Mesothelial cell of epicardium (in vitro differentiated cells): Measurements from ENCODE around the gene RGS18. TPM values are rescaled to one million over a fixed set of nuclear protein-coding genes. Genes with fewer than 3 reads are reported as not detected.
"Not testable (repeated sequence)": the region's sequence is repeated elsewhere in the genome, so short reads cannot be mapped to it uniquely, and the experiment has no call there.

Source experiments
- DNase-seq, 2 experiments: peaks; one replicate each; pipeline ENCODE4 v3.0.0; 2021; ENCODE audit warnings: low spot score in 2 of 2; ENCODE audit not compliant: unreplicated experiment in 2 of 2
- H3K27ac Mint-ChIP-seq: 2 replicates; pipeline ENCODE4 v1.8.0; 2021; ENCODE audit warnings: mixed read lengths
- H3K27me3 Mint-ChIP-seq: 2 replicates; pipeline ENCODE4 v1.8.0; 2021; ENCODE audit warnings: low read depth, mixed read lengths
- H3K36me3 Mint-ChIP-seq: 2 replicates; pipeline ENCODE4 v1.8.0; 2021; ENCODE audit warnings: mixed read lengths
- H3K4me1 Mint-ChIP-seq: 2 replicates; pipeline ENCODE4 v1.8.0; 2021; ENCODE audit warnings: mixed read lengths
- H3K4me3 Mint-ChIP-seq: 2 replicates; pipeline ENCODE4 v1.8.0; 2021; ENCODE audit warnings: mild to moderate bottlenecking, moderate library complexity, mixed read lengths
- H3K9me3 Mint-ChIP-seq: 2 replicates; pipeline ENCODE4 v1.8.0; 2021; ENCODE audit warnings: mixed read lengths
- total RNA-seq: library from RNA; stranded (reverse); gene quantifications from 3 replicates; pipeline ENCODE4 v1.2.1, GENCODE V29; 2021
- TF ChIP-seq, protein P1 (sequence below): fragments of 200-600 bp; sonication (generic); IDR thresholded peaks from one replicate; pipeline ENCODE4 v1.5.0; 2021; ENCODE audit warnings: antibody characterized with exemption; ENCODE audit not compliant: unreplicated experiment

Gene RGS18
- total RNA-seq, 1 donor from 2014 or later: not detected

DNA sequence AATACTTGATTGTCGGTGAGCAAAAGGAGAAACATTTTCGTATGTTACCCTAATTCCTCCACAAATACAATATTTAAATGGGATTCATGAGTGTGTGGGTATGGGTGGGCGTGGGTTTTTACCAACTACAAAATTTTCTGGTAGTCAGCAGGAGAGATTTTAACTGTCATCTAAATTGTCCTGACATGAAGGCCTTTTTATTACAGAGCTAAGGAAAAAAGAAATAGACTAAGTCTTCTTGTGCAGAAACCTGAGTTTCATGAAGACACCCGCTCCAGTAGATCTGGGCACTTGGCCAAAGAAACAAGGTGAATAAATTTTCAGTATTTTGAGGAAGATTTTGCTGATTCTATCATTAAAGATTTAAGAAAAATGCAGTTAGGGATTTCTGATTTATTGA is 752 bp downstream of the RGS18 start:
- no peak overlapping the region for H3K27ac Mint-ChIP-seq
- H3K27me3 Mint-ChIP-seq: no peaks in the 10 kb centered on the region
- H3K36me3 Mint-ChIP-seq: no peaks in the 10 kb centered on the region
- no peaks in the 10 kb centered on the region for H3K4me1 Mint-ChIP-seq
- H3K9me3 Mint-ChIP-seq: no peaks in the 10 kb centered on the region
- no peak for DNase-seq
- TF ChIP-seq, protein P1, sequence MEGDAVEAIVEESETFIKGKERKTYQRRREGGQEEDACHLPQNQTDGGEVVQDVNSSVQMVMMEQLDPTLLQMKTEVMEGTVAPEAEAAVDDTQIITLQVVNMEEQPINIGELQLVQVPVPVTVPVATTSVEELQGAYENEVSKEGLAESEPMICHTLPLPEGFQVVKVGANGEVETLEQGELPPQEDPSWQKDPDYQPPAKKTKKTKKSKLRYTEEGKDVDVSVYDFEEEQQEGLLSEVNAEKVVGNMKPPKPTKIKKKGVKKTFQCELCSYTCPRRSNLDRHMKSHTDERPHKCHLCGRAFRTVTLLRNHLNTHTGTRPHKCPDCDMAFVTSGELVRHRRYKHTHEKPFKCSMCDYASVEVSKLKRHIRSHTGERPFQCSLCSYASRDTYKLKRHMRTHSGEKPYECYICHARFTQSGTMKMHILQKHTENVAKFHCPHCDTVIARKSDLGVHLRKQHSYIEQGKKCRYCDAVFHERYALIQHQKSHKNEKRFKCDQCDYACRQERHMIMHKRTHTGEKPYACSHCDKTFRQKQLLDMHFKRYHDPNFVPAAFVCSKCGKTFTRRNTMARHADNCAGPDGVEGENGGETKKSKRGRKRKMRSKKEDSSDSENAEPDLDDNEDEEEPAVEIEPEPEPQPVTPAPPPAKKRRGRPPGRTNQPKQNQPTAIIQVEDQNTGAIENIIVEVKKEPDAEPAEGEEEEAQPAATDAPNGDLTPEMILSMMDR: no peak
- no peak overlapping the region for H3K4me3 Mint-ChIP-seq

DNA sequence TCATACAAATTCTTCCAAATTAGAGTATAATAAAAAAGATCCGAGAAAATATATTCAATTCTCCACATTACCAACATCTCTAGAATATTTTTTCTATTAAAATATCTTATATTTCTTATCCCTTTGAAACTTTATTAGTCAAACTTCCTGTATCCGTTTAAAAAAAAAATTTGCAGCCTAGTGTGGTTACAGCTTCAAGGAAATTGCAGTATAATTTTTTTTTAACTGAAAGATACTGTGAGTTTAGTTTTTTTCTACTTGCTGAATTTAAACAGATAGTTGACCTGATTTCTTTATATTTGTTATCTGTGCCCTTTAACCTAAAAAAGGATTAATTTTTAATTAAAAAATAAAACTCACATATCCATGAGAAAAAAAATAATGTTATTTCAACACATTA is 1.5 kb downstream of the RGS18 start:
- no peaks in the 10 kb centered on the region for H3K36me3 Mint-ChIP-seq
- no peak overlapping the region for H3K4me3 Mint-ChIP-seq
- H3K27me3 Mint-ChIP-seq: no peaks in the 10 kb centered on the region

DNA sequence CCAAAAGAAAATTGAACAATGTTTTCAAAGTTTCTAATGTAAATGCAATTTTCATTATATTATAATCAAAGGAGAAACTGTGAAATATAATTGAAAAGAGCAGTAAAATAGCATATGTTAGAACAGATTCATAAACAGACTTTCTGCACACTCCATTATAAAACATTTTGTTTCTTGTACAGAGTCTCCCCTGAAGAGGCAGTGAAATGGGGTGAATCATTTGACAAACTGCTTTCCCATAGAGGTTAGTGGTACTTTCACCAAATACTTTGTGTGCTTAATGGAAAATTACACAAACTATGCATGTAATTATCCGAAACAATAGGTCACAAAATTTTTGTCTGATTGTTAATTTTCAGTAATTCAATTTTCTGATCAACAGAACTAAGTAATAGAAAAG is 1.9 kb downstream of the RGS18 start:
- H3K4me3 Mint-ChIP-seq: no peak overlapping the region
- TF ChIP-seq, protein P1: no peak
- no peaks in the 10 kb centered on the region for H3K27me3 Mint-ChIP-seq
- no peak for DNase-seq
- no peak overlapping the region for H3K27ac Mint-ChIP-seq
- peaks cover 1% of the 10 kb centered on the region for H3K9me3 Mint-ChIP-seq
- H3K36me3 Mint-ChIP-seq: no peaks in the 10 kb centered on the region
- no peaks in the 10 kb centered on the region for H3K4me1 Mint-ChIP-seq

More for the DNA sequence above, 1.5 kb downstream of the RGS18 start:
- TF ChIP-seq, protein P1: no peak
- Mint-ChIP-seq H3K4me1 (no peaks in the 10 kb centered on the region), H3K9me3 (no peaks in the 10 kb centered on the region), H3K27ac (no peak overlapping the region)
- DNase-seq: no peak

DNA sequence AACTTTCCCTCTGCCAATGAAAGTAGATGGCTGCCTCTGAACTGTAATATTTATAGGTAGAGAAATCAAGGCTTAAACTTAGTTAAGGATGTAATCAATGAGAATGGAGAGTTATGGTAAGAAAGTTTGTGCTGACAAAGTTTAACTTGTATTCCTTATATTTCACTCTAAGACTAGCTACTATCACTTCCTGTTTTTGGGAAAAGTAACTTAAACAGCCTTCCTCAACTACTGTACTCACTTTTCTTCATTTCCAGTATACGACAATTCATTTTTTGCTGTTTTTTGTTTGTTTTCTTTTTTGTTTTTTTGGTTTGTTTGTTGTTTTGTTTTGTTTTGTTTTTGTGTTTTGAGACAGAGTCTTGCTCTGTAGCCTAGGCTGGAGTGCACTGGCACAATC is 3.7 kb downstream of the RGS18 start:
- TF ChIP-seq, protein P1: no peak
- Mint-ChIP-seq H3K27ac (no peak overlapping the region), H3K4me1 (no peaks in the 10 kb centered on the region), H3K9me3 (peaks cover 5% of the 10 kb centered on the region), H3K36me3 (peaks cover 2% of the 10 kb centered on the region), H3K4me3 (no peak overlapping the region), H3K27me3 (no peaks in the 10 kb centered on the region)
- no peak for DNase-seq

DNA sequence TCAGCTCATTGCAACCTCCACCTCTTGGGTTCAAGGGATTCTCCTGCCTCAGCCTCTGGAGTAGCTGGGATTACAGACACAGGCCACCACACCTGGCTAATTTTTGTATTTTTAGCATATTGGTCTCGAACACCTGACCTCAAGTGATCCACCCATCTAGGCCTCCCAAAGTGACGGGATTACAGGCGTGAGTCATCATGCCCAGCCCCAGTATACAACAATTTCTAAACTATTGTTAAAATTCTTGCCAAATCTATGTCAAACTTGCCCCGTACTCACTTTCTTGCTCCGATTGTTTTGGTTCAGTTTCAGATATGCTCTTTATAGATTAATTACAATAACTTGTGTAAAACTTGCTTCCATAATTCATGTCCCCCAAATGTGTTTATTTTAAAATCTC is 4.1 kb downstream of the RGS18 start:
- Mint-ChIP-seq H3K36me3 (peaks cover 2% of the 10 kb centered on the region), H3K27ac (no peak overlapping the region), H3K27me3 (no peaks in the 10 kb centered on the region), H3K4me3 (no peak overlapping the region), H3K9me3 (peaks cover 5% of the 10 kb centered on the region), H3K4me1 (no peaks in the 10 kb centered on the region)
- TF ChIP-seq, protein P1: no peak
- DNase-seq: no peak

DNA sequence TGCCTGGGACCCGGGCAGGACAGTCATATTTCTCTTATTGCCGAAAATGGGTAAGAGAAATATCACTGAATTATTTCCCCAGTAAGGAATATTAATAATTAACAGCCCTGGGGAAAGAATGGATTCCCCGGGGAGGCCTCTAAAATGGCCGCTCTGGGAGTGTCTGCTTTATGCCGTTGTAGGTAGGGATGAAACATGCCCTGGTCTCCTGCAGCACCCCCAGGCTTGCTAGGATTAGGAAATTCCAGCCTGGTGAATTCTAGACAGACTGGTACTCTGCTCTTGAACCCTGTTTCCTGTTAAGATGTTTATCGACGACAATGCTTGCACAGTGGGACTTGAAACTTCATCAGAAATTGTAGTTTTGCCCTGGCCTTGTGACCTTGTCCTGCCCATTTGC is 6.7 kb downstream of the RGS18 start:
- H3K4me3 Mint-ChIP-seq: not testable (repeated sequence)

More for the DNA sequence above, 6.7 kb downstream of the RGS18 start:
- H3K27me3 Mint-ChIP-seq, H3K9me3 Mint-ChIP-seq, H3K36me3 Mint-ChIP-seq, H3K4me1 Mint-ChIP-seq, H3K27ac Mint-ChIP-seq, DNase-seq: not testable (repeated sequence)
